Activated CD4-positive, CD25-positive, alpha-beta regulatory T cell treated with anti-CD3 and anti-CD28 coated beads, Interleukin-2, amount 50 U/mL, for 72 hours (primary cell): Measurements from ENCODE around the gene ZNRF3.
"Not testable (repeated sequence)": the region's sequence is repeated elsewhere in the genome, so short reads cannot be mapped to it uniquely, and the experiment has no call there.

Experiments
- DNase-seq: peaks from one replicate; pipeline ENCODE4 v3.0.0; 2021

ZNRF3 gene

DNA sequence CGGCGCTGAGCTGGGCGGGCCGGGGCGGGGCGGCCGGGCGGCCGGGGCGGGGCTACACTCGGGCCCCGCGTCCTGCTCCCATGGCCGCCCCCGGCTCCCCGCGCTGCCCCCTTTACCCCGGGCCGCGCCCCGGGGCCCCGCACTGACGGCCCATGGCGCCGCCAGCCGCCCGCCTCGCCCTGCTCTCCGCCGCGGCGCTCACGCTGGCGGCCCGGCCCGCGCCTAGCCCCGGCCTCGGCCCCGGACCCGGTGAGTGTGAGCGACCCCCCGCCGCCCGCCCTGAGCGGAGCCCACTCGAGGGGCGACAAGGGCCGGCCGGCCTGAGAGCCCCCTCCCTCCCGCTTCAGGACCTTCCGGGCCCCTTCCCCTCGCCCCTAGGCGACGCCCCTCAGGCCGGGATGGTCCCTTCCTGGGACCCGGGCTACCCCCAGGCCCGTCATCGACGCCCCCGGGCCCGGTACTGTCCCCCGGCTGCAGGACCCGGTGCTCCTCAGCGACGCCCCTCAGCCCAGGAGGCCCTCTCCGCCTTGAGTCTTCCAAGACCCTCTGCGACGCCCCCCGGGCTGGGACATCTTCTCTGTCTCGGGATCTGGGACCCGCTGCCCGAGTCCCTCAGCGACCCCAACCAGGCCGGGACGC is 189.7 kb downstream of the ZNRF3 start, which contains the start of gene KREMEN1:
Gene KREMEN1, plus strand, starts transcription at position 57 of the 639 bp plus-strand sequence. Its CDS starts 96 bp downstream, at position 153.
- no peak for DNase-seq

DNA sequence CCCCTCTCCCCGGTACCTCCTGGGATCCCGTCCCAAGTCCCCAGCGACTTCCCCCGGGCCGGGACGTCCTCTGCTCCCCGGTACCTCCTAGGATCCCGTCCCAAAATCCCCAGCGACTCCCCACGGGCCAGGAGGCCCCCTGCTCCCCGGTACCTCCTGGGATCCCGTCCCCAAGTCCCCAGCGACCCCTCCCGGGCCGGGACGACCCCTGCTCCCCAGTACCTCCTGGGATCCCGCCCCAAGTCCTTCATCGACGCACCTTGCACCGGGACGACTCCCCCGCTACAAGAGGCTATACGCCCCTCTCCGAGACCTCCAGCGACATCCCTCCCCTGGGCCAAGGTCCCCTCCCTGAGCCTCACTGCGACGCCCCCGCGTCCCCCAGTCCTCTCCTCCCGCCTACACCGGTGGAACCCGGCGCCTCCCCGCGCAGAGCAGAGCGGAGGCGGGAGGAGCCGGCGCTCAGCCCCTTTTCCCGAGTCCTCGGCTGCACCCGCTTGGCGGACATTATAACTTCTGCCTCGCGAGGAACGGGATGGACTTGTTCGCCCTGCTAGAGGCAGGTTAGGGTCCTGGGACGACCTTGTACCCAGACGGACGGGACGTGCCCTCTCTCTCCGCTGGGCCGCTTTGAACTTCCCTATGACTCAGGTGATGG is 190.4 kb downstream of the ZNRF3 start:
- DNase-seq, result no peak

DNA sequence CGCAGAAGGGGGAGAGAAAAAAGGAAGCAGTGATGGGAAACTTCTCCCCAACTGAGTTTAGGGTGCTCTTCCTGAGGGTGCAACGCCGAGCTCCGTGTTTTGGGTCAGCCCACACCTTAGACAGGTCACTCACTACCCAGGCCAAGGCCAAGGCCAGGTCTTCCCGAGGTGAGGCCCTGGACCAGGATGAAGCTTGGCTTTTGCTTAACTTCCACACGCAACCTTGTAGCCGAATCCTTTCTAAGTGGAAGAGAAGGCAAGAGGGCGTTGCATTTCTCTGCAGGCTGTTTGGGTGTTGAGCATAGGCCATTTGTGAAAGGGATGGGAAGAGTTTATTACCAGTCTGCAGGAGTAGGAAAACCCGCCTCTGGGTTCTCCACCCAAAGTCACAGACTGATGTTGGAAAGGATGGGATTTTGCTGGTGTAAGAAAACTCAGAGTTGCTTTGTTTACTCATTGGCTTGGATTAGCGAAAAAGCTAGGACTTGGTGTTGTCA is 191.0 kb downstream of the ZNRF3 start:
- no peak for DNase-seq

DNA sequence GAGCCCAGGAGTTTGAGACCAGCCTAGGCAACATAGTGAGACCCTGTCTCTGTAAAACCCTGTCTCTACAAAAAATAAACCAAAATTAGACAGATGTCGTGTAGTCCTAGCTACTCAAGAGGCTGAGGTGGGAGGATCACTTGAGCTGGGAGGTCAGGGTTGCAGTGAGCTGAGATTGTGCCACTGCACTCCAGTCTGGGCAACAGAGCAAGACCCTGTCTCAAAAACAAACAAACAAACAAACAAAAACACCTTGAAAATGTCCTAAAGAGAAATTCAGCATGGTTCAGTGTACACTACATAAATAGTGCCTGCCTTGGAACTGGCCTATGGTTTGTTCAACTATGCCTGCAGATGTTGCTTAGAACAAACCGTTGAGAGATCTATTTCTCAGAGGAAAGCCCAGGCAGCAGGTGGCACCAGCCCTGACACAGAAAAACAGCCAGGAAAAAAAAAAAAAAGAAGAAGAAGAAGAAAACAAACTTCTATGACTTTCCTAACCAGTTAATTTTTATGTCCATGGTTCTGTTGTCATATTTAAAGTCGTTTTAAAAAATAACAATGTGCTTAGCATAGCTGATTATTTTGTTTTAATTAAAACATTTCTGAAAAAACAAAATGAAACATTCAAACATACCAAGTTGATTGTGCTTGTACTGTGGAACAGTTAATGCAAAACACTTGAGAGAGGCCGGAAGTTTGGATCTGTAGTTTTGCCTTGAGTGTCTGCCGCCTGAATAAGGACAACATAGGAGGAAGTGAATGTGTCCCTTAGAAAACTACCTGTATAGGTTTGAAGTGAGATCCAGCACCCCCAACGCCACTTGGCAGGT is 194.9 kb downstream of the ZNRF3 start:
- no peak for DNase-seq

DNA sequence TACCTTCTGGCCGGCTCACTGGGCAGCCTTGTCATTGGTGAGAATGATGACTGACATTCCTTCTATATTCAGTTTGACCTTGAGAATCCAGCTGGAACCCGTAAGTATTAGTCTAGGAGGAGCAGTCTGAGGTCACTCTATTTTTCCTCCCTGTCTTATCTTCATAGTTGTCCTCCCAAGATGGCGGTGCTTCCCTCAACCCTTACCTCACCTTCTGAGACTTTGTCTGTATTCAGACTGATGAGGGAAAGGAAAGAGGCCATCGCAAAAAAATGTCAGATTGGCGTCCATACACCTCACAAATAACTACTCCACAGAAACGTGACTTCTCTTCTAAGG is 195.5 kb downstream of the ZNRF3 start:
- no peak for DNase-seq

DNA sequence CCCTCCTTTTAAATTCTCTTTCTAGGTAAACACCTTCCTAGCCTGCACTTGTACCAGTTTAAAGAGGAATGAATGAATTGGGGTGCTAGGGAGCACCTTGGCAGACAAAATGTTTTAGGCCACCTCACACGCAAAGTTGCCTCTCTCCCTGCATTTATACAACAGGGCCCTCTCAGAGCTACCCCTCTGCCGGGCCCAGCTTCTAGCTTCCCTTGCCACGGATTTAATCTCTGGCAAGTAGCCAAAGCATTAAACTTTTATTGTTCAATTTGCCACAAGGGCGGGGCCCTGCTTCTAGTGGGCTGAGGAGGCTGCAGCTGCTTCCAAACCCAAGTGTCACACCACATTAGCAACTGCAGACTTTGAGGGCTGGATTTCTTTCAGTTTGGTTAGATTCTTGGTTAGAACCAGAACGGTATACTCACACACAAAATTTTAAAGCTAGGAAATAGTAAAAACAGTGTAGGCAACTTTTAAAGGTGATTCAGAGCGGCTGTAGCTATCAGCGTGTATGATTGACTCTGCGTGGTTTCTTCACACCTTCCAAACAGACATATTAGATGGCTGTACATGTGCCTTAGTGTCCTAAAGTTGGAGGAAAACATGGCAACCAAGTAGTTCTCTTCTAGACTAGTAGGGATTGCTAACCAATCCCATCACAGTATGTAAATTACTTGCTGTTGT is 196.0 kb downstream of the ZNRF3 start:
- no peak for DNase-seq

DNA sequence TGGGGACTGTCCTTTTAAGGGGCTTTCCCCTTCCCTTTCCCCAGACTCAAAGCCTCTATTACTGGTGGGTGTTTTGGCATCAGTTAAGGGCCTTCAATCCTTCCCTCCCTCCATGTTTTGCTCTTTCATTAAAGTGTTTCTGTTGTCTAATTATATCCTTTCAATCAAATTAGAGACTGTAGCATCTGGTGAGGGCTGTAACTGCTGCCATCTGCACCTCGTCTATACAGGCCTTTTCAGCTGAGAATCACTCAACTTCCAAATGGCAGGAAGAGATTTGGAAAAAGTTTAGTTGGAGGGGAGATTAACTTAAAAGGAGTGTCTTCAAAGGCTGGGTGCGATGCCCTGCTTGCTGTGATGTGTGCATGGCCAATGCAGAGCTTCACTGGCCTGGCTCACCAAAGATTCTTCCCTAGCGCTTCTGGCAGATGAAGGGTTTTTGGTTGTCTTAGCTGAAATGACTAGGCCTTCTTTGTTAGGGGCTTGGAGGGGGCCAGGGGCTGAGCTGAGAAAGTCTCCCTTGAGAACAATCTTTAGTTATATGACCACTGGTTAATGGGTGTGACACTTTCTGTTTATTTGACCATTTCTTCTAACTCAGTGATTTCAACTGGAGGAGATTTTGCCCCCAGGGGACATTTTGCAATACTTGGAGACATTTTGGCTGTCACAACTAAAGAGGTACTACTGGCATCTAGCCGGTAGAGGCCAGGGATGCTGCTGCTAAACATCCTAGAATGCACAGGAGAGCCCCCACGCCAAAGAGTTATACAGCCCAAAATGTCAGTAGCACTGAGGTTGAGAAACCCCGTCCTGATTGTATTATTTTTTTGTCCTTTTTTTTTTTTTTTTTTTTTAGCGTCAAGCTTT is 197.0 kb downstream of the ZNRF3 start:
- no peak for DNase-seq

DNA sequence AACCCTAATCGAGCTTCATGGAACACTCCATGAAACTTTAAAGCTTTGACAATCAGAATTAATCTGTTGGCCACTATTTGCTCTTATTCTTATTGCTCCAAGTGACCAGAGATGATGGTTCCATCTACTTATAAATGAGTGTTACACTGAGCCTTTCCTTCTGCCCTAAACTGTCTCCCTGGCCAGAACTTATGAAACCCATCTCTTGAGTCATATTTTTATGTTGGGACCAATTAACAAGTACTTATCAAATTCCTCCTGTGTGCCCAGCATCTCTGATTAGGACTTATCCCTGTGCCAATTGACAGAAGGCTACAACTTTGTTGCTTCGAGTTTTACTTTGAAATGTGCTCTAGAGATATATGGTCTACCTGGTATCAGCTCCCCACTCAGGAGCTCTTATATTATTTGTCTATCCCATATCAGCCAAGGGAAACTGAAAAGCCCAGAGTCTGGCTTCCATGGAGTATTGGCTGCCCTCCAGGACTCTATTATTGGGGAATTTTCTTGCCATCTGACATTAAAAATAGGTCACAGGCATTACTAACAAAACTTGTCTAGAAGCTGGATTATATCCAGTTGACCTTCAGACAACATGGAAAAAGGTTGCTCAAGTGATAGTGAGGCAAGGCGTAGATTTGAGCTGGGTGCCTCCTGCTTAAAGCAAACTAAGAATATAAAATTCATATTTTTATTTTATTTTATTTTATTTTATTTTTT is 198.3 kb downstream of the ZNRF3 start:
- DNase-seq, result no peak

DNA sequence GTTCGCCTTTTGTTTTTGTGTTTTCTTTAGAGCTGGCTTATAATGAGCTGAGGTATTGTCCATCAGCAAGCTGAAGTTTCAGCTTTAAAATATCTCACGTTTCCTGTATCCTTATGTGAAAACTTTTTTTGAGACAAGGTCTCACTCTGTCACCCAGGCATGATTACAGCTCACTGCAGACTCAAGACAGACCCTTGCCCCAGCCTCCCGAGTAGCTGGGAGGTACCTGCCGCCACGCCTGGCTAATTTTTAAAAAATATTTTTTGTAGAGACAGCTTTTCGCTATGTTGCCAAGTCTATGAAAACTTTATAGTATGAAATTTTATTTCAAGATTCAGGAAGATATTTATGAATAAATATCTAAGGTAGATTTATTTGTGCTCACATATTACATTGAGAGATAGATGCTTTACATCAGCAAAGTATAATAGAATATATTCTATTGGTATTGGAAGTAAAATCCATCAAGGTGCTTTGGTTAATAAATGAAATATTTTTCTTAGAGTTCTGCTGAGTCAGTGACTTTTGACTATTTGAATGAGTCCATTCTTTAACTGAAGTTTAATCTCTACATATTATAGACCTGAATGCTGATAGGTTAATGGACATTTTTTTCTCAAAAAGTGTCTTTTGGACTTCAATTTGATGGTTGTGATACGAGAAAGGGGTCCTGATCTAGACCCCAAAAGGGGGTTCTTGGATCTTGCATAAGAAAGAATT is 199.6 kb downstream of the ZNRF3 start:
- DNase-seq, result no peak

DNA sequence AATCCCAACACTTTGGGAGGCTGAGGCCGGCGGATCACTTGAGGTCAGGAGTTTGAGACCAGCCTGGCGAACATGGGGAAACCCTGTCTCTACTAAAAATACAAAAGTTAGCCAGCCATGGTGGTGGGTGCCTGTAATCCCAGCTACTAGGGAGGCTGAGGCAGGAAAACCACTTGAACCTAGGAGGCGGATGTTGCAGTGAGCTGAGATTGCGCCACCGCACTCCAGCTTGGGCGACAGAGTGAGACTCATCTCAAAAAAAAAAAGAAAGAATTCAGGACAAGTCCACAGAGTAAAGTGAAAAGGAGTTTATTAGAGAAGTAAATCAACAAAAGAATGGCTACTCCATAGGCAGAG is 200.2 kb downstream of the ZNRF3 start:
- not testable (repeated sequence) for DNase-seq

DNA sequence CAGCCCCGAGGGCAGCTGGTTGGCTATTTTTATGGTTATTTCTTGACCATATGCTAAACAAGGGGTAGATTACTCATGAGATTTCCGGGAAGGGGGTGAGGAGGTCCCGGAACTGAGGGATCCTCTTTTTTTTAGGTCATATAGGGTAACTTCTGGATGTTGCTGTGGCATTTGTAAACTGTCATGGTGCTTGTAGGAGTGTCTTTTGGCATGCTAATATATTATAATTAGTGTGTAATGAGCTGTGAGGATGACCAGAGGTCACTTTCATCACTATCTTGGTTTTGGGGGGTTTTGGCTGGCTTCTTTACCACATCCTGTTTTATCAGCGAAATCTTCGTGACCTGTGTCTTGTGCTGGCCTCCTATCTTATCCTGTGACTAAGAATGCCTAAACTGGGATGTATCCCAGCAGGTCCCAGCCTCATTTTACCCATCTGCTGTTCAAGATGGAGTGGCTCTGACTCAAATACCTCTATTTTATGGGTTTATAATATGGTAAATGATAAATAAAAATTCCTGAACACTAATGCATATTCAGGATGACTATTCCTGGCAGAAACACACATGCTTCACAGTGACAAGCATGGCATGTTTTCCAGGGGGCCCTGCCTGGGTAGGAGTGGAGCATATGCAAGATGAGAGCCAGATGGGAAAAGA is 200.7 kb downstream of the ZNRF3 start:
- no peak for DNase-seq

DNA sequence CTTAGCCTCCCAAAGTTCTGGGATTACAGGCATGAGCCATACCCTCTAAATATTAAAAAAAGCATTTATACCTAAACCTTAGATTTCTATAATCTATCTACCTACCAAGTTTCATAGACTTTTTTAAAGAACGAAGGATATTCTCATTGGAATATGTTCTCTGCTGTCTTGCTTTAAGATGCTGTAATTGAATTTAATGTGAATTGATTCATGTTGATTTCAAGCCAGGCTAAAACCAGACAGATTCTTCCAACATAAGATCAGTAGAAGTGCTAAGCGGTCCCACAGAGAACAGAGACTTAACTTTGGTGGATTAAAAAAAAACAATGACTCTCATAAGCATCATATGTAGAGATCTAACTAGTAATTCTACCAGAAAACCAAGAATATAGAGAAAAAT is 203.6 kb downstream of the ZNRF3 start:
- no peak for DNase-seq

DNA sequence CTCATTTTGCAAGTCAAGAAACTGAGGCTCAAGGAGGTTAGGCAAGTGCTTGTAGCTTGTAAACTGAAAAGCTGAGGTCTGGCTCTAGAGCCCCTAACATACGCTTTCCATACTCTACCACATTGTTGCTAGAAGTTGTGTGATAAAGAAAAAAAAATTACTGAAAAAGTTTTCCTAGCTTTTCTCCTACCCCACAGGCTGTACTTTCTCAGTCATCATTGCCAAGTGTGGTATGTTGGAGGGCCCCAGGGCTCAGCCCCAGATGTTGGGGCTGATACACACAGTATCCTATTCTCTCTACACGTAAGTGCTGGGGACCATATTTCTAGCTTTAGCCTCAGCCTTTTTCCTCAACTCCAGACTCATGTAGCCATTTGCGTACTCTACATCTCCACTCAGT is 205.4 kb downstream of the ZNRF3 start:
- no peak for DNase-seq

DNA sequence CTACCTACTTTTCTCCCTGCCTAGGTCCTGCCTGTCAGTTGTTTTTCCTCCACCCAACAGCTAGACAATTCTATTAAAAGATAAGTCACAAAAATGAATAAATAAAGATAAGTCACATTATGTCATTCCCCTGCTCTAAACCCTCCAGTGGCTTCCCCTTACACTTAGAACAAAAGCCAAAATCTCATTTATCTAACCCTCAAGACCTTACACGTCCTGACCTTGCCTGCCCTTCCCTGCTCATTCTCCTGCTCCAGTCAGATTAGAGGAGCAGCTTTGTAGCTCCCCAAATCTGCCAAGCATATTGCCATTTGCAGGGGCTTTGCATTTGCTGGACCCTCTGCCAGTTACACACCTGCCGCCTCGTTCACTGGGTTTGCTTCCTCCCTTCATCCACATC is 206.1 kb downstream of the ZNRF3 start:
- no peak for DNase-seq

DNA sequence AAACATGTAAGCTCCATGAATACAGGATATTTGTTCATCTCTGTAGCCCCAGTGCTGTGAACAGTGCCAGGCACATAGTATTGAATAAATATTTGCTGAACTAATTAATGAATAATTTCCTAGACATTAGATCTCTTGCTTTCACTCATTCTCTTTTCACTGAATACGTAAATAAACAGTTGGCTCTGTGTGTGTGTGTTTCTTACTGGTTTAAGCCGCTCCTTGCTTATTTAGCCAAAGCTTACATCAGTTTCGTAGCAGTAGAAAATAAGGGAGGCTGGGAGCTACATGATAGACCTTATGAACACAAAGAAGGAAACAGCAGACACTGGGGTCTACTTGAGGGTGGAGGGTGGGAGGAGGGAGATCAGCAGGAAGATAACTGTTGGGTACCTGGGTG is 206.7 kb downstream of the ZNRF3 start:
- no peak for DNase-seq

DNA sequence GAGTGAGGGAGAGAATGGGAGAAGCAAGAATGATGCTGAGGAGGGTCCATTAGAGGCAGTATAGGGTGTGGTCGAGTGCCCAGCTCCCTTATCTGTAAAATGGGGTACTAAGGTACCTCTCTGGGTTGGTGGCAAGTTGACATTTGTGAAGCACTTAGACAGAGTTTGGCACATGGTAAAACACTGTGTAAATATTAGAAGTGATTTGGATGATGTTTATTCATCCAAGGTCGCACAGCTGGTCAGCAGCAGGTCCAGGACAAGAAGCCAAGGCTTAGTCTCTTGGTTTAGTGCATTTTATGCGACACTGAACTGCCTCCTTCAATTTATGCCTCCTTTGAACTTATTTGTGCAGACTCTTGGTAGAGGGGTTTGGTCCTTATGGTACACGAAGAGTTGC is 208.9 kb downstream of the ZNRF3 start:
- DNase-seq, result no peak

DNA sequence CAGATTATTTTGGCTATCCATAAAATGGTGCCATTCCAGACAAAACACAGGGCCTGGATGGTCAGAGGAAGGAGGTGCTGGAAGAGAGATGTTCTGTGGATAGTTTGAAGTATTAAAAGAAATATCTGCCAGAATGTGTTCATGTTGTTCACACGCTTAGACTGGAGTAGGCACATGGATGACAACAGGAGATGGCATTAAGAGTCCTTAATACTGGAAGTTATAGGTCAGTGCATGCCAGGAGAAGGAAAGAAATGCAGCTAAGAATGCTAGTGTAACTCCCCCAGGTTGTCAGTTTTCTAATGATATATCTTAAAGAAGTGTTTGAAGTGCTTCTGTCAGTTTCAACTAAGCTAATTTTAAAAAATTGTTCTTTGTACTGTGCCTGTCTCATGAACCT is 209.7 kb downstream of the ZNRF3 start:
- no peak for DNase-seq

DNA sequence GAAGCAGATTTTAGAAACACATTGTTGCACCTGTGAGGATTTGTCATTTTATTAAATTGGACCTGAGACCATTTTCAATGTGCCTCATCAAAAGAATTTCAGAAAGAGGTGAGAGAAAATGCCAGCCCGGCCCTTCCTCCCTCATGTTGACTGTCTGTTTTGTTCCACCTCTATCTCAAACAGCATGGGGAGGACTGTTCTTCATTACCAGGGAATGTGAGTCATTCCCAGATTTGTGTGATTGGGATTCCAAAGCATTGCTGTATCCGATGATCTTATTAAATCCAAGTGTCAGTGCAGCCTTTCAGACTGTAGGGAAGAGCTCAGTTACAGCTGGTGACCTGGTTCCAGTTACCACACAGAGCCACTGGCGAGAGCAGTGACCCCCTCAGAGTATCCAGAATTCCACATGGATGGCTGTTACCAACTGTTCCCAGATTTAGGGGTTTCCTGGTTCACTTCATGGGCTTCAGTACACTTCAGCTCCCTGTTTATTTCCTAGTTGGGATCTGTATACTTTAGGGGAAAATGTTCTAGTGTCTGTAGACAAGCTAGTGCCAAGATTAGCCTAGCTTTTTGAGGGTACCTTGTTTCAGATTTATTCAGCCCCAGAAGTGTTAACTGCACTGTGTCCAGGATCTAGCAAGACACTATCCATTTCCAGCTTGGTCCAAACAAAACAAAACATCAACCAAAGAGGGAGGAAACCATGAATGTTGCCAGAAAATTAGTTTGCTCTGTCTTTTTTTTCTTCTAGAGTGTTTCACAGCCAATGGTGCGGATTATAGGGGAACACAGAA is 210.3 kb downstream of the ZNRF3 start:
- no peak for DNase-seq

DNA sequence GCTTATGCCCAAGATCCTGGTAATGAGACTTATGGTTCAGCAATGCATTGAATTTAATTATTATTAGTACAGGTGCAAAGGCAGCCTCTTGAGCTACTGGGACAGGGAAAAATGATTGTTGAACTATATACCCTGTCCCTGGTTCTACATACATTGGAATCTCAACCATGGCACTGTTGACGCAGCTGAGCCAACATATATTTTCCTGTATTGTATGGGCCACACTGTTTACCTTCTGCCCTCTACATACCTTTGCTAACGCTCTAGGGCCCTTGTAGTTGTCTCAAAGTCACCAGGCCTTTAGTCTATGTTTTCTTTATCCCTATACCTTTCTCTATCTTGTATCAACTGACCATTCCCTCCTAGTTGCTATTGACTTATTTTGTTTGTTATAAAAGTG is 212.1 kb downstream of the ZNRF3 start:
- DNase-seq, result no peak
